ENCODE measurements around the gene DOK1.
"Not testable (repeated sequence)": the region's sequence is repeated elsewhere in the genome, so short reads cannot be mapped to it uniquely, and the experiment has no call there.

DOK1 gene

GRCh38 chr2:74548900-74549826 lies 5.4 kb upstream of the DOK1 start:
- DNase-seq: peak; percentile 64 to 68

GRCh38 chr2:74550231-74550630 lies 4.3 kb upstream of the DOK1 start:
- no peak for DNase-seq

- DNase-seq: no peak
Observed at GRCh38 chr2:74551530-74551929, 3.0 kb upstream of the DOK1 start.

GRCh38 chr2:74551942-74552913 lies 2.3 kb upstream of the DOK1 start:
- DNase-seq: no peak

GRCh38 chr2:74552914-74553811 lies 1.4 kb upstream of the DOK1 start:
- DNase-seq: no peak

- no peak for DNase-seq
Observed at GRCh38 chr2:74554820-74555531, 456 bp downstream of the DOK1 start.

- DNase-seq: peak; percentile 48 to 60
Observed at GRCh38 chr2:74555610-74556103, 1.1 kb downstream of the DOK1 start.

GRCh38 chr2:74556159-74556558 lies 1.6 kb downstream of the DOK1 start:
- DNase-seq: no peak

GRCh38 chr2:74556831-74557370 lies 2.4 kb downstream of the DOK1 start:
- DNase-seq: no peak

- no peak for DNase-seq
Observed at GRCh38 chr2:74558284-74559230, 4.0 kb downstream of the DOK1 start.

- DNase-seq: no peak
Observed at GRCh38 chr2:74559912-74560311, 5.4 kb downstream of the DOK1 start.

- no peak for DNase-seq
Observed at GRCh38 chr2:74560591-74560990, 6.1 kb downstream of the DOK1 start.

- not testable (repeated sequence) for DNase-seq
Observed at GRCh38 chr2:74561022-74561421, 6.5 kb downstream of the DOK1 start.

GRCh38 chr2:74562126-74562775 lies 7.7 kb downstream of the DOK1 start:
- DNase-seq: no peak

- no peak for DNase-seq
Observed at GRCh38 chr2:74564222-74564621, 9.7 kb downstream of the DOK1 start.

- DNase-seq: no peak
Observed at GRCh38 chr2:74566076-74566753, 11.7 kb downstream of the DOK1 start.

- DNase-seq: peak; percentile 59 to 61
Observed at GRCh38 chr2:74566754-74567085, 12.2 kb downstream of the DOK1 start.

- no peak for DNase-seq
Observed at GRCh38 chr2:74567881-74568280, 13.4 kb downstream of the DOK1 start.

- no peak for DNase-seq
Observed at GRCh38 chr2:74569686-74570085, 15.2 kb downstream of the DOK1 start.

Measured in inflammatory macrophage treated with lipopolysaccharide for 1 hour (primary cell).